Gastrocnemius medialis (tissue), 4 donors: Measurements from ENCODE around the gene ADCY5. TPM values are rescaled to one million over a fixed set of nuclear protein-coding genes. Genes with fewer than 3 reads are reported as not detected.

ENCODE experiments used
- ATAC-seq, 2 donors: fragments of 150-250 bp; one replicate each; pipeline ENCODE4 v1.9.1; 2016
- DNase-seq, 2 donors: peaks; one replicate each; pipeline ENCODE4 v3.0.0-alpha.2; 2019
- H3K27ac ChIP-seq, 4 donors: fragments of 200-600 bp; sonication (generic); 1 replicate in 1 of 4; 2 replicates in 3 of 4; pipeline ENCODE4 v1.5.1; 2016 to 2018; ENCODE audit warnings: mild to moderate bottlenecking in 2 of 4, moderate library complexity in 1 of 4
- H3K27me3 ChIP-seq, 3 donors: fragments of 200-600 bp; sonication (generic) in 2 of 3; 1 replicate in 1 of 3; 2 replicates in 2 of 3; pipeline versions ENCODE4 v1.5.1 to v1.6.0; 2016 to 2019; ENCODE audit warnings: mild to moderate bottlenecking in 1 of 3, moderate library complexity in 1 of 3
- H3K36me3 ChIP-seq, 2 donors: fragments of 200-600 bp; sonication (generic) in 1 of 2; one replicate each; pipeline ENCODE4 v1.5.1; 2017 to 2018
- H3K4me1 ChIP-seq, 2 donors: fragments of 200-600 bp; sonication (generic) in 1 of 2; one replicate each; pipeline ENCODE4 v1.5.1; 2016 to 2017; ENCODE audit warnings: mild to moderate bottlenecking in 2 of 2
- H3K4me3 ChIP-seq, 4 donors: fragments of 200-600 bp; sonication (generic) in 3 of 4; 1 replicate in 1 of 4; 2 replicates in 3 of 4; pipeline ENCODE4 v1.5.1; 2016 to 2019; ENCODE audit warnings: mild to moderate bottlenecking in 2 of 4
- H3K9me3 ChIP-seq, 3 donors: fragments of 200-600 bp; sonication (generic) in 2 of 3; 1 replicate in 1 of 3; 2 replicates in 2 of 3; pipeline ENCODE4 v1.5.1; 2016 to 2019
- POLR2A ChIP-seq, 2 donors: fragments of 450-650 bp; IDR thresholded peaks; one replicate each; pipeline ENCODE4 v1.6.1; 2017; ENCODE audit warnings: antibody characterized with exemption in 2 of 2, mild to moderate bottlenecking in 2 of 2, moderate library complexity in 2 of 2
- in situ Hi-C, 4 donors: fragments of 200-750 bp; cut with MboI; loops; one replicate each; pipeline versions ENCODE4 v1.15.0 to v1.8.0; 2017; ENCODE audit warnings: low sequenced_read_pairs in 4 of 4
- intact Hi-C: fragments of 100-400 bp; cut with DNase I; formaldehyde crosslinking; loops from one replicate; pipeline ENCODE4 v1.15.1; 2023; ENCODE audit warnings: low total_unique reads
- total RNA-seq, 4 donors: library from RNA; depleted of rRNA; stranded (reverse); fragments of >200 nt; gene quantifications; one replicate each; pipeline versions ENCODE4 v1.1.0 to v1.2.3, GENCODE V29; 2016
- TF ChIP-seq, protein P1 (sequence below), 5 experiments: fragments of 450-650 bp in 3 of 5; fragments of 200-600 bp in 2 of 5; sonication (generic) in 2 of 5; IDR thresholded peaks in 4 of 5; conservative IDR thresholded peaks in 1 of 5; 1 replicate in 4 of 5; 2 replicates in 1 of 5; pipeline ENCODE4 v1.5.1; 2016 to 2019; ENCODE audit warnings: antibody characterized with exemption in 5 of 5, mild to moderate bottlenecking in 3 of 5, moderate library complexity in 3 of 5

The ADCY5 gene
- total RNA-seq, 4 donors from 2014 or later = 1.0 to 6.4 (median 4.3) TPM

DNA sequence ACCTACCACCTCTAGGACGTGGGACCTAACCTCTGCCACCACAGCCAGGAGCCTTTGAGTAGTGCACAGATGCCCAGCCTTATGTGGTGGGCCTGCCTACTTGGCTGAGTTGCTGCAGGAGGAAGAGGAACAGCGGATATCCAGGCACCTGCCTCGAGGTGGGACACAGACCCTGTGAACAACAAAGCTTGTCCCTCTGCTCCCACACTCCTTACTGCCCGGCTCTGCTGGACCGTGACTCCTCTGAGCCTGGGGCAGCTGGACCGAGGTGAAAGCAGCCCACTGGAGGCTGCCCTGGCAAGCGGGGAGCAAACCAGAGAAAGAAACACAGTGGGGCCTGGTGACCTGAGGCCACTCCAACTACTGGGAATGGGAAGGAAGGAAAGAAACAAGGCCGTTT is 149.3 kb downstream of the ADCY5 start:
- in situ Hi-C loops (no loop called here), intact Hi-C loops (no loop called here)
- Histone ChIP-seq H3K27me3 (no peaks in the 10 kb centered on the region), H3K9me3 (no peaks in the 10 kb centered on the region), H3K27ac (no peak overlapping the region), H3K36me3 (no peaks in the 10 kb centered on the region), H3K4me1 (no peaks in the 10 kb centered on the region), H3K4me3 (no peak overlapping the region)
- DNase-seq (no peak), ATAC-seq (no peak)
- TF ChIP-seq POLR2A (IDR thresholded peaks at IDR 0.05) = no peak
- TF ChIP-seq, protein P1, sequence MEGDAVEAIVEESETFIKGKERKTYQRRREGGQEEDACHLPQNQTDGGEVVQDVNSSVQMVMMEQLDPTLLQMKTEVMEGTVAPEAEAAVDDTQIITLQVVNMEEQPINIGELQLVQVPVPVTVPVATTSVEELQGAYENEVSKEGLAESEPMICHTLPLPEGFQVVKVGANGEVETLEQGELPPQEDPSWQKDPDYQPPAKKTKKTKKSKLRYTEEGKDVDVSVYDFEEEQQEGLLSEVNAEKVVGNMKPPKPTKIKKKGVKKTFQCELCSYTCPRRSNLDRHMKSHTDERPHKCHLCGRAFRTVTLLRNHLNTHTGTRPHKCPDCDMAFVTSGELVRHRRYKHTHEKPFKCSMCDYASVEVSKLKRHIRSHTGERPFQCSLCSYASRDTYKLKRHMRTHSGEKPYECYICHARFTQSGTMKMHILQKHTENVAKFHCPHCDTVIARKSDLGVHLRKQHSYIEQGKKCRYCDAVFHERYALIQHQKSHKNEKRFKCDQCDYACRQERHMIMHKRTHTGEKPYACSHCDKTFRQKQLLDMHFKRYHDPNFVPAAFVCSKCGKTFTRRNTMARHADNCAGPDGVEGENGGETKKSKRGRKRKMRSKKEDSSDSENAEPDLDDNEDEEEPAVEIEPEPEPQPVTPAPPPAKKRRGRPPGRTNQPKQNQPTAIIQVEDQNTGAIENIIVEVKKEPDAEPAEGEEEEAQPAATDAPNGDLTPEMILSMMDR (IDR thresholded peaks at IDR 0.05 in 4 of 5, conservative IDR thresholded peaks at IDR 0.05 in 1 of 5) = no peak

DNA sequence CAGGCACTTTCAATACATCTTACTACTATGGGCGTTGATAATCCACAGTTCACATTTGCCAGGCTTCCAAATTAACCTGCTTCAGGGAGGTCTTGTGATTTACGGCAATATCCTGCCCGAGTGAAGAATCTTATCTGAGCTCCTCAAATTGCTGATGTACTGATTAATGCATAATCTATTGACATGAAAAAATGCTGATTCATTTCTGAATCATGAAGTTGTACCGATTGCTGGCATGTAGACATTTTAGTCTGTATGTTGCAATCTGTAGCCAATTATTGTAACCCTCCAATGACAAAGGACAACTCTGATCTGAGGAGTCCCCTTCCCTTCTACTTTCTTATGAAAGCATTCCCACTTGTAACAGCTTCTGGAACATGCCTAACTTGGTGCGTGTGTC is 150.0 kb downstream of the ADCY5 start:
- in situ Hi-C loops (no loop called here), intact Hi-C loops (no loop called here)
- no peaks in the 10 kb centered on the region for H3K9me3 ChIP-seq
- DNase-seq = no peak
- no peak overlapping the region for H3K27ac ChIP-seq
- no peak for ATAC-seq
- no peaks in the 10 kb centered on the region for H3K4me1 ChIP-seq
- no peak overlapping the region for H3K4me3 ChIP-seq
- no peaks in the 10 kb centered on the region for H3K36me3 ChIP-seq
- TF ChIP-seq, protein P1 (IDR thresholded peaks at IDR 0.05 in 4 of 5, conservative IDR thresholded peaks at IDR 0.05 in 1 of 5) = no peak
- TF ChIP-seq POLR2A (IDR thresholded peaks at IDR 0.05) = no peak
- no peaks in the 10 kb centered on the region for H3K27me3 ChIP-seq

DNA sequence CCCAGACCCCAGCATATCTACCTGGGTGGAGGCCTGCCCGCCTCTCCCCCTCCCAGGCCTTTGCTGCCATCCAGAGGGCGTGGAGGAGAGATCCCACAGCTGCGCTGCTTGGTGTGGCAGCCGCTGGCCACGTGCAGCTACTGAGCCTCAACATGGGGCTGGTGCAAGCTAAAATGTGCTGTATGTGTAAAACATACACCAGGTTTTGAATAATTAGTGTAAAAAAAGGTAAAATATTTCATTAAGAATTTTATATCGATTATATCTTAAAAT is 151.3 kb downstream of the ADCY5 start:
- Histone ChIP-seq H3K27ac (no peak overlapping the region), H3K4me3 (no peak overlapping the region), H3K27me3 (no peaks in the 10 kb centered on the region), H3K4me1 (no peaks in the 10 kb centered on the region), H3K9me3 (no peaks in the 10 kb centered on the region), H3K36me3 (no peaks in the 10 kb centered on the region)
- intact Hi-C loops (no loop called here), in situ Hi-C loops (no loop called here)
- DNase-seq = no peak
- ATAC-seq = no peak
- TF ChIP-seq, protein P1 (IDR thresholded peaks at IDR 0.05 in 4 of 5, conservative IDR thresholded peaks at IDR 0.05 in 1 of 5) = no peak
- TF ChIP-seq POLR2A (IDR thresholded peaks at IDR 0.05) = no peak

DNA sequence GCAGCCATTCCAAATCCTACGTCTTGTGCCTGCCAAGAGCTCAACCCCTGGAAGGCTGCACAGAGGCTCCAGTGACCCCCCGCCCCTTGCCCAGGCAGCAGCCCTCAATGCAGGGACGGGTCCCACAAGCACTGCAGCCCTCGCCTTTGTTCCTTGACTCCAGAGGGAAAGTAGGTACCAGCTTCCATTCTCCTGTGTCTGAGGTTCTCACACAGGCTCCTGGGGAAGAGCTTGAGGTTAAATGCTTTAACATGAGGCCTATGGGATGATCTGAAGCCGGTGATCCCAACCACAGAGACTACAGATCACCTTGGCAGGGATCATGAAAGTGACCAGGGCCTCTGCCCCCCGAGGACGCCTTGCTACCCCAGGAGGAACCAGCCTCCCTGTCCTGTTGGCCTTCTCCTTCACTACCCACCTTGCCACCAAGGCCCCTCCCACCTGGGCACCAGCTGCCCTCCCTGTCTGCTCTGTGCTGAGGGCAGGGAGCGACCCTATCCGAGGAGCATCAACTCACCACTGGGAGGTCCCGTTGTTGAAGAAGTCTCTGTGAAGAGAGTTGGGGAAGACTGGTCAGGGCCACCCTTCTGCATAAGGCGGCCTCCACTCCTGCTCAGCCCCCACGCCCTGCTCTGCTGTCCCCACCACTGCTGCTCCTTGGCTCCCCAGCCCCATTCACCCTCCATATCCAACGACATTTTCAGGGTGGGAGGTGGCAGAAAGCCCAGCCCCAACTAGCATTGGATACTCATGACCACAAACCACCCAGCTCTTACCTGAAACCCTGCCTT is 151.9 kb downstream of the ADCY5 start:
- ATAC-seq = no peak
- Histone ChIP-seq H3K27ac (no peak overlapping the region), H3K4me1 (no peaks in the 10 kb centered on the region), H3K36me3 (no peaks in the 10 kb centered on the region), H3K4me3 (no peak overlapping the region), H3K27me3 (no peaks in the 10 kb centered on the region), H3K9me3 (no peaks in the 10 kb centered on the region)
- DNase-seq = no peak
- in situ Hi-C loops = no loop called here
- TF ChIP-seq POLR2A (IDR thresholded peaks at IDR 0.05) = no peak
- intact Hi-C loops = no loop called here

DNA sequence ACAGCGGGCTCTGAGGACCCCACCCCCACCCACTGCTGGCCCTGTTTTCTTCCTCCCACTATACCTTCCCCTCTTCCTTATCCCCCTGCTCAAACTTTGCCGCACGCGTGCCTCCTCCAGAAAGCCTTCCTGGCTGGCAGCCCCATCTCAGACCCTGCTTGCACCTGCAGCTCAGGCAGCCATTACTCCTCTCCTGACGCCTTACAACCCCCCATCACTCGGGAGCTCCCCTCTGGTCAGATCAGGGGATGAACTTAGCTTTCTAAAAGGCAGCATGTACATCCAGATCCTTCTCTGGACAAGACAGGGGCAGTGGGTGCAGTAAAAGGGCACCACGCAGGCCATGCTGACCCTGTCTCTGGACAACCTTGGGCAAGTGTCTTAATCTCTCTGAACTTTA is 152.6 kb downstream of the ADCY5 start:
- no peak overlapping the region for H3K4me3 ChIP-seq
- no peaks in the 10 kb centered on the region for H3K36me3 ChIP-seq
- no peaks in the 10 kb centered on the region for H3K27me3 ChIP-seq
- ATAC-seq (no peak), DNase-seq (no peak)
- in situ Hi-C loops (no loop called here), intact Hi-C loops (no loop called here)
- no peak overlapping the region for H3K27ac ChIP-seq
- H3K9me3 ChIP-seq = no peaks in the 10 kb centered on the region
- TF ChIP-seq, protein P1 (IDR thresholded peaks at IDR 0.05 in 4 of 5, conservative IDR thresholded peaks at IDR 0.05 in 1 of 5) = no peak
- H3K4me1 ChIP-seq = no peaks in the 10 kb centered on the region
